ENCODE results near the gene VWA3B. TPM values are rescaled to one million over a fixed set of nuclear protein-coding genes. Genes with fewer than 3 reads are reported as not detected.

VWA3B gene
- total and polyA plus RNA-seq, 5 donors from 2014 or later, result not detected

DNA sequence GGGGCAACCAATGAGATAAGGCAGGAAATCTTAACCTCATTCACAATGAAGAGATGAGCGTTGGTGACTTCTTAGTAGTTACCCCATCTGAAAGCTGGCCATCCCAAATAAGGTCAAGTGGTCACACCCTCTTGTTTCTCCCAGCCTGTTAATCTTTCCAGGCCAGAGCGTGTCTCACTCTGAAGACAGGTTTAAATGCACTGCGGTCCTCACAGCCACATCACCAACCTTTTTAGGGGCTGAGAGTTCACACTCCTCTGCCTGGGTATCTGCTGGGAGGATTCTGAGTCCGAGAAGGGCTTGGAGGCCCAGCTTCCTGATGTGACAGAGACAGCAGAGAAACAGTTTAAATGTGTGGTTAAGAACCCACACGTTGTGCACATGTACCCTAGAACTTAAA lies 246.0 kb downstream of the VWA3B start:
- Histone ChIP-seq H3K4me3 (ENCODE audit: low read depth, low read length) (no peak overlapping the region), H3K27me3 (ENCODE audit: control insufficient read depth, insufficient read depth, low read length) (peaks cover 10% of the 10 kb centered on the region), H3K9me3 (ENCODE audit: control insufficient read depth in 2 of 2, low read length in 2 of 2) (no peaks in the 10 kb centered on the region), H3K36me3 (ENCODE audit: control insufficient read depth, insufficient read depth, low read length) (no peaks in the 10 kb centered on the region), H3K27ac (ENCODE audit: insufficient read depth, low read length, poor library complexity, severe bottlenecking) (no peak overlapping the region), H3K4me1 (ENCODE audit: control insufficient read depth, insufficient read depth, low read length, poor library complexity, severe bottlenecking) (no peaks in the 10 kb centered on the region)
- Mint-ChIP-seq H3K4me1 (no peaks in the 10 kb centered on the region), H3K9me3 (peaks cover 0 to 3% (median 0%) of the 10 kb centered on the region in 7 donors), H3K4me3 (no peak overlapping the region), H3K27ac (no peak overlapping the region), H3K36me3 (no peaks in the 10 kb centered on the region), H3K27me3 (peaks cover 26% of the 10 kb centered on the region)
- ATAC-seq (ENCODE audit: low read depth in 2 of 2) (no peak), DNase-seq (no peak)

DNA sequence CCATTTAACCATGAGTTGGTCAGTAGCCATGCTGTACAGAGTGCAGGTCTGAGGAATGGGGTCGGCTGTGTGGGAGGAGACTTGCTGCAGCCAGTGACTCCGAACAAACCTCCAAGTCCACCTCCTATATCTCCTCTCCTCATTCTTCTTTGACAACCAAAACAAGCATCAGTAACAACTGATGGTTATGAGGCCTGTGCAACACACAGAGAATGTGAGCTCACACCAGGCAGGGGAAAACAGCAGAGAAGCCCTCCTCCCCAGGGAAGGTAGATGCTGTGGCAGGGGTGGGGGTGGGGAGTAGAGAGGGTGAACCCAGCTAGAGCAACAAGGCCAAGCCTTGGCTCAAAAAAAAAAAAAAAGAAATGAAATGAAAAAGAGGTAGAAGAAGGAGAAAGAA lies 247.0 kb downstream of the VWA3B start:
- Histone ChIP-seq H3K27ac (ENCODE audit: insufficient read depth, low read length, poor library complexity, severe bottlenecking) (no peak overlapping the region), H3K4me1 (ENCODE audit: control insufficient read depth, insufficient read depth, low read length, poor library complexity, severe bottlenecking) (no peaks in the 10 kb centered on the region), H3K9me3 (ENCODE audit: control insufficient read depth in 2 of 2, low read length in 2 of 2) (no peaks in the 10 kb centered on the region), H3K36me3 (ENCODE audit: control insufficient read depth, insufficient read depth, low read length) (no peaks in the 10 kb centered on the region), H3K27me3 (ENCODE audit: control insufficient read depth, insufficient read depth, low read length) (peaks cover 9% of the 10 kb centered on the region), H3K4me3 (ENCODE audit: low read depth, low read length) (no peak overlapping the region)
- Mint-ChIP-seq H3K4me3 (no peak overlapping the region), H3K9me3 (peaks cover 0 to 2% (median 0%) of the 10 kb centered on the region in 7 donors), H3K4me1 (no peaks in the 10 kb centered on the region), H3K27me3 (peaks cover 28% of the 10 kb centered on the region), H3K36me3 (no peaks in the 10 kb centered on the region), H3K27ac (no peak overlapping the region)
- DNase-seq (no peak), ATAC-seq (ENCODE audit: low read depth in 2 of 2) (no peak)

- H3K4me3 ChIP-seq (ENCODE audit: low read depth, low read length), result no peak overlapping the region
- no peaks in the 10 kb centered on the region for H3K4me1 ChIP-seq (ENCODE audit: control insufficient read depth, insufficient read depth, low read length, poor library complexity, severe bottlenecking)
- no peaks in the 10 kb centered on the region for H3K9me3 ChIP-seq (ENCODE audit: control insufficient read depth in 2 of 2, low read length in 2 of 2)
- ATAC-seq (ENCODE audit: low read depth in 2 of 2) (no peak), DNase-seq (no peak)
- no peaks in the 10 kb centered on the region for H3K36me3 ChIP-seq (ENCODE audit: control insufficient read depth, insufficient read depth, low read length)
- H3K36me3 Mint-ChIP-seq, result no peaks in the 10 kb centered on the region
- H3K9me3 Mint-ChIP-seq, result peaks cover 0 to 2% (median 0%) of the 10 kb centered on the region in 7 donors
- H3K4me1 Mint-ChIP-seq, result no peaks in the 10 kb centered on the region
- H3K27ac Mint-ChIP-seq, result no peak overlapping the region
- peaks cover 9% of the 10 kb centered on the region for H3K27me3 ChIP-seq (ENCODE audit: control insufficient read depth, insufficient read depth, low read length)
- peaks cover 30% of the 10 kb centered on the region for H3K27me3 Mint-ChIP-seq
- H3K4me3 Mint-ChIP-seq, result no peak overlapping the region
- H3K27ac ChIP-seq (ENCODE audit: insufficient read depth, low read length, poor library complexity, severe bottlenecking), result no peak overlapping the region
These were observed 247.6 kb downstream of the VWA3B start for GRCh38 chr2:98334439-98335078.

DNA sequence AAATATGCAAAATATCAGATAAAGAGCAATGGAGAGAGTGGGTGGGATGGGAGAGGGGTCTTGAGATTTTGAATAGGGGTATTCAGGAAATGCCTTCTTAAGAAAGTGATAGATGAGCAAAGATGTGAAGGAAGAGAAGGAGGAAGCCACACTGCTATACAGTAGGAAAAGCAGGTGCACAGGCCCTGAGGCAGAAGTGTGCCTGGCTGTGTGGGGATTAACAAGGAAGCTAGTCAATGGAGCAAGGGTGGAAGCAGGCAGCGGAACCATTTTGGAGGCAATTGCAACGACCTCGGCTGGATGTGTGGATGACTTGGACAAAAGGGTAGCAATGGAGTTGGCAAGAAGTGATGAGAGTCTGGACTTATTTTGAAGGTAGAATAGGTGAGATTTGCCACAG lies 248.3 kb downstream of the VWA3B start:
- no peaks in the 10 kb centered on the region for H3K4me1 Mint-ChIP-seq
- Histone ChIP-seq H3K27me3 (ENCODE audit: control insufficient read depth, insufficient read depth, low read length) (peaks cover 4% of the 10 kb centered on the region), H3K4me3 (ENCODE audit: low read depth, low read length) (no peak overlapping the region), H3K27ac (ENCODE audit: insufficient read depth, low read length, poor library complexity, severe bottlenecking) (no peak overlapping the region), H3K36me3 (ENCODE audit: control insufficient read depth, insufficient read depth, low read length) (no peaks in the 10 kb centered on the region), H3K9me3 (ENCODE audit: control insufficient read depth in 2 of 2, low read length in 2 of 2) (no peaks in the 10 kb centered on the region), H3K4me1 (ENCODE audit: control insufficient read depth, insufficient read depth, low read length, poor library complexity, severe bottlenecking) (no peaks in the 10 kb centered on the region)
- ATAC-seq (ENCODE audit: low read depth in 2 of 2), result no peak
- H3K9me3 Mint-ChIP-seq, result peaks cover 0 to 2% (median 0%) of the 10 kb centered on the region in 7 donors
- no peak overlapping the region for H3K4me3 Mint-ChIP-seq
- peaks cover 33% of the 10 kb centered on the region for H3K27me3 Mint-ChIP-seq
- H3K36me3 Mint-ChIP-seq, result no peaks in the 10 kb centered on the region
- no peak overlapping the region for H3K27ac Mint-ChIP-seq
- no peak for DNase-seq

GRCh38 chr2:98341241-98341640 lies 254.3 kb downstream of the VWA3B start:
- peaks cover 48% of the 10 kb centered on the region for H3K27me3 Mint-ChIP-seq

DNA sequence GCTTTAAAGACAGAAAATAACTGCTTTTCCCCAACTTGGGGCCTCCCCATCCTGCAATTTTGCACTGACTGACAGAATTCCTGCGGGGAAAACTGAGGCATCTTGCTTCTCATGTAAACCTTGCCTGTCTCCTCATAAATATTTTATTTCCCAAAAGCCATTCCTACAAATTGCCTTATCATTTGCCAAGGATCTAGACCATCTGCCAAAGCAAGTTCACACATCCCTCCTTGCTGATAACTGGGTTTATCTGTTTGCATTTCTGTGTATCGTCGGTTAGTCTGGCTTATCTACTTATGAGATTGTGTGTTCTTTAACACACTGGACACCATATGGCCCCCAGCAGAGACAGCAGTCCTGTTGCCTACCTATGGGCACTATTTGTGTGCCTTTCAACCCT lies 256.3 kb downstream of the VWA3B start:
- no peak for DNase-seq
- Histone ChIP-seq H3K36me3 (ENCODE audit: control insufficient read depth, insufficient read depth, low read length) (no peaks in the 10 kb centered on the region), H3K27me3 (ENCODE audit: control insufficient read depth, insufficient read depth, low read length) (peaks cover 20% of the 10 kb centered on the region), H3K27ac (ENCODE audit: insufficient read depth, low read length, poor library complexity, severe bottlenecking) (no peak overlapping the region), H3K4me3 (ENCODE audit: low read depth, low read length) (no peak overlapping the region), H3K4me1 (ENCODE audit: control insufficient read depth, insufficient read depth, low read length, poor library complexity, severe bottlenecking) (peaks cover 4% of the 10 kb centered on the region), H3K9me3 (ENCODE audit: control insufficient read depth in 2 of 2, low read length in 2 of 2) (no peaks in the 10 kb centered on the region)
- H3K4me1 Mint-ChIP-seq, result peaks cover 0 to 11% (median 4%) of the 10 kb centered on the region in 4 donors
- peaks cover 0 to 1% (median 0%) of the 10 kb centered on the region in 7 donors for H3K9me3 Mint-ChIP-seq
- H3K27me3 Mint-ChIP-seq, result peaks cover 52% of the 10 kb centered on the region
- H3K27ac Mint-ChIP-seq, result no peak overlapping the region
- no peak for ATAC-seq (ENCODE audit: low read depth in 2 of 2)
- H3K4me3 Mint-ChIP-seq, result no peak overlapping the region
- H3K36me3 Mint-ChIP-seq, result no peaks in the 10 kb centered on the region

More at GRCh38 chr2:98341241-98341640, 254.3 kb downstream of the VWA3B start:
- ATAC-seq (ENCODE audit: low read depth in 2 of 2) (no peak), DNase-seq (no peak)
- Histone ChIP-seq H3K27ac (ENCODE audit: insufficient read depth, low read length, poor library complexity, severe bottlenecking) (no peak overlapping the region), H3K9me3 (ENCODE audit: control insufficient read depth in 2 of 2, low read length in 2 of 2) (no peaks in the 10 kb centered on the region), H3K4me1 (ENCODE audit: control insufficient read depth, insufficient read depth, low read length, poor library complexity, severe bottlenecking) (no peaks in the 10 kb centered on the region), H3K36me3 (ENCODE audit: control insufficient read depth, insufficient read depth, low read length) (no peaks in the 10 kb centered on the region), H3K4me3 (ENCODE audit: low read depth, low read length) (no peak overlapping the region), H3K27me3 (ENCODE audit: control insufficient read depth, insufficient read depth, low read length) (peaks cover 18% of the 10 kb centered on the region)
- H3K9me3 Mint-ChIP-seq, result peaks cover 0 to 2% (median 0%) of the 10 kb centered on the region in 7 donors
- peaks cover 0 to 4% (median 0%) of the 10 kb centered on the region in 4 donors for H3K4me1 Mint-ChIP-seq
- no peak overlapping the region for H3K27ac Mint-ChIP-seq
- no peaks in the 10 kb centered on the region for H3K36me3 Mint-ChIP-seq
- H3K4me3 Mint-ChIP-seq, result no peak overlapping the region

GRCh38 chr2:98346311-98347236 lies 259.6 kb downstream of the VWA3B start, which contains the start of gene CNGA3:
Gene CNGA3, plus strand, starts transcription at chr2:98346456. Its CDS starts 23,520 bp downstream, at chr2:98369976.
- Mint-ChIP-seq H3K4me3 (peak within 1 kb of the TSS in 1 of 4 donors; percentile 47), H3K27me3 (peaks cover 63% of the 10 kb centered on the region), H3K36me3 (no peaks in the 10 kb centered on the region), H3K9me3 (peaks cover 0 to 9% (median 0%) of the 10 kb centered on the region in 7 donors), H3K4me1 (peaks cover 0 to 11% (median 4%) of the 10 kb centered on the region in 4 donors), H3K27ac (no peak within 1 kb of the TSS)
- peak in 1 of 3 donors; percentile 5 for DNase-seq
- Histone ChIP-seq H3K4me1 (ENCODE audit: control insufficient read depth, insufficient read depth, low read length, poor library complexity, severe bottlenecking) (peaks cover 4% of the 10 kb centered on the region), H3K4me3 (ENCODE audit: low read depth, low read length) (no peak within 1 kb of the TSS), H3K27ac (ENCODE audit: insufficient read depth, low read length, poor library complexity, severe bottlenecking) (no peak within 1 kb of the TSS), H3K36me3 (ENCODE audit: control insufficient read depth, insufficient read depth, low read length) (no peaks in the 10 kb centered on the region), H3K27me3 (ENCODE audit: control insufficient read depth, insufficient read depth, low read length) (peaks cover 40% of the 10 kb centered on the region), H3K9me3 (ENCODE audit: control insufficient read depth in 2 of 2, low read length in 2 of 2) (no peaks in the 10 kb centered on the region)
- ATAC-seq (ENCODE audit: low read depth in 2 of 2), result no peak
